Neutrophil (primary cell): ENCODE results near the gene GPC5.
"Not testable (repeated sequence)": the region's sequence is repeated elsewhere in the genome, so short reads cannot be mapped to it uniquely, and the experiment has no call there.

ENCODE experiments used
- H3K27ac ChIP-seq: fragments of 200-600 bp; sonication (generic); 2 replicates; pipeline ENCODE4 v1.5.1; 2016; ENCODE audit warnings: mild to moderate bottlenecking, moderate library complexity
- H3K27me3 ChIP-seq: fragments of 200-600 bp; sonication (generic); 2 replicates; pipeline ENCODE4 v1.6.0; 2016; ENCODE audit warnings: mild to moderate bottlenecking
- H3K36me3 ChIP-seq: fragments of 200-600 bp; sonication (generic); 2 replicates; pipeline ENCODE4 v1.5.1; 2017
- H3K4me1 ChIP-seq, 2 experiments: fragments of 200-600 bp in 1 of 2; sonication (generic) in 1 of 2; 1 replicate in 1 of 2; 2 replicates in 1 of 2; pipeline versions ENCODE4 v1.5.1 to v1.6.1; 2013 to 2016; ENCODE audit warnings: low read depth in 1 of 2, low read length in 1 of 2, mild to moderate bottlenecking in 1 of 2, moderate library complexity in 1 of 2; ENCODE audit not compliant: control insufficient read depth in 1 of 2, insufficient read depth in 1 of 2
- H3K4me3 ChIP-seq, 2 experiments: fragments of 200-600 bp in 1 of 2; sonication (generic) in 1 of 2; 1 replicate in 1 of 2; 2 replicates in 1 of 2; pipeline ENCODE4 v1.5.1; 2013 to 2016; ENCODE audit warnings: low read depth in 1 of 2, low read length in 1 of 2, mild to moderate bottlenecking in 1 of 2, moderate library complexity in 1 of 2
- H3K9me3 ChIP-seq: fragments of 200-600 bp; sonication (generic); 2 replicates; pipeline ENCODE4 v1.5.1; 2016
- TF ChIP-seq, protein P1 (sequence below): fragments of 200-600 bp; sonication (generic); IDR thresholded peaks from 2 replicates; pipeline ENCODE4 v1.5.1; 2016; ENCODE audit warnings: antibody characterized with exemption

The GPC5 gene

DNA sequence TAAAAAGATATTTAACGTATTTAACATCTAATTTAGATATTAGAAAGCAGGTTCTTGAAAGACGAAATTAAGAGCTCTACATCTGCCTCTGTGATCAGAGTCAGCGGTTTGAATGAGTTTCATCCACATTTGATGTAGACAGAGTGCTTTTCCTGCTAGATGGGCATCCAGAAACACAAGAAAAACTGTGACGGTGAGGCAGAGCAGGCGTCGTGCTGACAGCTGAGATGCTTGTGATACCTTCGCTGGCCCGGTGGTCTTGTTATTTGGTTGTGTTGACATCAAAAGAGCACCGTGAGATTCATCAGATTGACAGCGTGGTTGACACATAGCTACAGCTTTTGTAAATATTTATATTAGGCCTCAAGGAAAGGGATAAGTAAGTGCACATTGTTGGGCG, 399.1 kb downstream of the GPC5 start:
- H3K4me3 ChIP-seq: no peak overlapping the region
- no peaks in the 10 kb centered on the region for H3K36me3 ChIP-seq
- no peak overlapping the region for H3K27ac ChIP-seq
- no peaks in the 10 kb centered on the region for H3K4me1 ChIP-seq
- no peaks in the 10 kb centered on the region for H3K27me3 ChIP-seq
- TF ChIP-seq, protein P1, sequence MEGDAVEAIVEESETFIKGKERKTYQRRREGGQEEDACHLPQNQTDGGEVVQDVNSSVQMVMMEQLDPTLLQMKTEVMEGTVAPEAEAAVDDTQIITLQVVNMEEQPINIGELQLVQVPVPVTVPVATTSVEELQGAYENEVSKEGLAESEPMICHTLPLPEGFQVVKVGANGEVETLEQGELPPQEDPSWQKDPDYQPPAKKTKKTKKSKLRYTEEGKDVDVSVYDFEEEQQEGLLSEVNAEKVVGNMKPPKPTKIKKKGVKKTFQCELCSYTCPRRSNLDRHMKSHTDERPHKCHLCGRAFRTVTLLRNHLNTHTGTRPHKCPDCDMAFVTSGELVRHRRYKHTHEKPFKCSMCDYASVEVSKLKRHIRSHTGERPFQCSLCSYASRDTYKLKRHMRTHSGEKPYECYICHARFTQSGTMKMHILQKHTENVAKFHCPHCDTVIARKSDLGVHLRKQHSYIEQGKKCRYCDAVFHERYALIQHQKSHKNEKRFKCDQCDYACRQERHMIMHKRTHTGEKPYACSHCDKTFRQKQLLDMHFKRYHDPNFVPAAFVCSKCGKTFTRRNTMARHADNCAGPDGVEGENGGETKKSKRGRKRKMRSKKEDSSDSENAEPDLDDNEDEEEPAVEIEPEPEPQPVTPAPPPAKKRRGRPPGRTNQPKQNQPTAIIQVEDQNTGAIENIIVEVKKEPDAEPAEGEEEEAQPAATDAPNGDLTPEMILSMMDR: no peak
- H3K9me3 ChIP-seq: no peaks in the 10 kb centered on the region

DNA sequence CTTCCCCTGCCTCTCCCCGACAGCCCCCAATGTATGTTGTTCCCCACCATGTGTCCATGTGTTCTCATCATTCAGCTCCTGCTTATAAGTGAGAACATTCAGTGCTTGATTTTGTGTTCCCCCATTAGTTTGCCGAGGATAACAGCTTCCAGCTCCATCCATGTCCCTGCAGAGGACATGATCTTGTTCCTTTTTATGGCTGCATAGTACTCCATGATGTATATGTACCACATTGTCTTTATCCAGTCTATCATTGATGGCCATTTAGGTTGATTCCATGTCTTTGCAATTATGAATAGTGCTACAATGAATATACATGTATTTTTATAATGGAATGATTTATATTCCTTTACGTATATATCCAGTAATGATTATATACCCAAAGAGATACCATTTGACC, 399.9 kb downstream of the GPC5 start:
- not testable (repeated sequence) for H3K27ac ChIP-seq, H3K36me3 ChIP-seq, H3K27me3 ChIP-seq, H3K4me1 ChIP-seq, H3K9me3 ChIP-seq, H3K4me3 ChIP-seq

DNA sequence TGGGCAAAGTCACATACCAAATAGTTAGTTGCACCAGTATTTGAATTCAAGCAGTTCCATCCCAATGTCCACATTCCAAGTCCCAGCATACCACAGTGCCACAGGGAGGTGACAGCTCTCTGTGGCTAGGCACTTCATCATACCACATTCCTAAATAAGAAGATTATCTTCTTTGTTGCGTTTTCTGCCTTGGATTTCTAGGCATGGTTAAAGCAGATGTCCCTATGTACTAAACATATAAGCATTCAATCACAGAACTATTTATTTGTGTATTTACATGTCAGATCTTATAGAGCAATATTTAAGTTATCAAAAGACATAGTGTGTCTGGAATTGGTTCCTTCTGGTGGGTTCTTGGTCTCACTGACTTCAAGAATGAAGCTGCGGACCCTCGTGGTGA, 403.4 kb downstream of the GPC5 start:
- H3K4me3 ChIP-seq, H3K36me3 ChIP-seq, H3K9me3 ChIP-seq, H3K27ac ChIP-seq, H3K27me3 ChIP-seq, H3K4me1 ChIP-seq: not testable (repeated sequence)

DNA sequence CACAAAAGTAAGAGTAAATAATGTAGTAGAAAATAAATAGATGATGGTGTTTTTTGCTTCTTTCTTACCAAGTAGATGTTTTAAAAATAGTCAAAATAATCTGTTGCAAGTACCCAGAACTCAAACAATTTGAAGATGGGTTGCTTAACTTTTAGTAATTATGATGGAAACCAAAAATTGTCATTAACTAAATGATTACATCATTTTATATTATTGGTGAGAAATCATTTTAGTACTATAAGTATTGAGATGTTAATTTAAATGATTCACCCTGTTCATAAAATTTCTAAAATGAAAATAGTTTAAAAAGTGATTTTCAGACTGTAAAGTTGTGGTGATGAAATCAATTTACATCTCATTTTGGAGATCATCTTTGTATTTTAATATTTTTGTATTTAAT, 404.5 kb downstream of the GPC5 start:
- H3K4me3 ChIP-seq: no peak overlapping the region
- H3K27ac ChIP-seq: no peak overlapping the region
- no peaks in the 10 kb centered on the region for H3K27me3 ChIP-seq
- H3K36me3 ChIP-seq: no peaks in the 10 kb centered on the region
- TF ChIP-seq, protein P1: no peak
- no peaks in the 10 kb centered on the region for H3K9me3 ChIP-seq
- H3K4me1 ChIP-seq: no peaks in the 10 kb centered on the region

DNA sequence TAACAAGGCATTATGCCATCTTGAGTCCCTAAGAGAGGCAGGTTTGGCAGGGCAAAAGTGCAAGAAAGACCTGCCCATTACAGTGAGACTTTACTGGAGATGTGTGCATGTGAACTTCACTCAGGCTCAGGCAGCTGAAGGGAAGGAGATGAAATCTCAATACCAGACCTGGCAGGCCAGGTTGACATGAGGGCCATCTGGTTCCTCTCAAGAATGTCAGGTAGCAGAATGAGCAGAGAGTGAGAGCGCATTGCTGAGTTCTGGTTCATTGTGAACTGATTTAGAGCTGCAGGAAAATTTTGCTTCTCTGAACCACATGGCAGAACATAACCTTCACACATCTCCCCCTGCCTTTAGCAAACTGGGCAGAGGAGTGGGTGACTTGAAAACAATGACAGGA, 406.3 kb downstream of the GPC5 start:
- TF ChIP-seq, protein P1: no peak
- Histone ChIP-seq H3K9me3 (no peaks in the 10 kb centered on the region), H3K27me3 (no peaks in the 10 kb centered on the region), H3K4me1 (no peaks in the 10 kb centered on the region), H3K27ac (no peak overlapping the region), H3K36me3 (no peaks in the 10 kb centered on the region), H3K4me3 (no peak overlapping the region)

DNA sequence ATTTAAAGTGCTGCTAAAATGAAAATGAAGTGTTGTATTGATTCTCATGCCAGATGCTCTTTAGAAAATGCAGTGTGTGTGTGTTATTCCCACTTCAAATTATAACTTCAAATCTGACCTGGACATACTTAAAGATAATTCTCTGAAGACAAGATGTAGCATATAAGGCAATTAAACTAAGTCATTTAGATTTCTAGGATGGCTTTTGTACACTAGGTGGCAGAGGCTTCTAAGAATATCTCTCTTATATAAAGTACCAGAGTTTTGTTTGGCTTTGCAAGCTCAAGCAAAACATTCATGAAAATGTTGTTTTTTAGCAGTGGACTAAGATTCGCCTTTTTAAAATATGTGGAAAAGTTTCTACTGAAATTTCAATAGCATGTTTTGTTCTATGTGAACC, 407.2 kb downstream of the GPC5 start:
- Histone ChIP-seq H3K27me3 (no peaks in the 10 kb centered on the region), H3K9me3 (no peaks in the 10 kb centered on the region), H3K4me3 (no peak overlapping the region), H3K27ac (no peak overlapping the region), H3K4me1 (no peaks in the 10 kb centered on the region), H3K36me3 (no peaks in the 10 kb centered on the region)
- TF ChIP-seq, protein P1: no peak

DNA sequence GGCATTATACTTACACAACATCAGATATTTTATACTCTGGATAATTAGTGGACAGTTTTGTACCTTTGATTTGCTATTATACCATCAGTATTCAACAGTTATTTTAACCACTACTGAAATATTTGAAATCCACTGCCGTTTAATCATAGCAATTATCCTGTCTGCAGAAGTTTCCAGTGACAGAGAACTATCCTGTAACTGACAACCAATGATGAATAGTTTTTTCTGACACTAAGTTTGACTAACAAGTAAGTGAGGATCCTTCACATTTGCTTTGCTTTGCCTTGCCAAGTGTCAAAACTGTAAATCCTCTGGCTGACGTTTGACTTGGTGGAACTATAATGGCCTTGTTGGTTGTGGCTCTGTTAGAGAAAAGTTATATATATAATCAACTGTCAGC, 410.7 kb downstream of the GPC5 start:
- Histone ChIP-seq H3K4me3 (no peak overlapping the region), H3K9me3 (no peaks in the 10 kb centered on the region), H3K4me1 (no peaks in the 10 kb centered on the region), H3K27me3 (no peaks in the 10 kb centered on the region), H3K36me3 (no peaks in the 10 kb centered on the region), H3K27ac (no peak overlapping the region)
- TF ChIP-seq, protein P1: no peak
